GM20431 (cell line): ENCODE data around the gene FAM90A1.
"Not testable (repeated sequence)": the region's sequence is repeated elsewhere in the genome, so short reads cannot be mapped to it uniquely, and the experiment has no call there.

Source experiments
- in situ Hi-C: fragments of 300-500 bp; cut with MseI, MboI; formaldehyde crosslinking; loops from one replicate; pipeline ENCODE4 v1.15.0; 2020; ENCODE audit warnings: low sequenced_read_pairs; ENCODE audit not compliant: unreplicated experiment

FAM90A1 gene

GRCh38 chr12:8226992-8227731, at the start of gene FAM90A1:
Gene FAM90A1, minus strand, starts transcription at chr12:8227618. Its CDS starts 2,786 bp downstream, at chr12:8224832.
- in situ Hi-C loops: not testable (repeated sequence)

GRCh38 chr12:8276397-8276796, 49.0 kb upstream of the FAM90A1 start:
- in situ Hi-C loops: loop anchor here (25.0 kb wide), 1 partner anchor 111 kb away; no protein-coding TSS in a partner anchor

GRCh38 chr12:8266706-8267105, 39.3 kb upstream of the FAM90A1 start:
- in situ Hi-C loops: not testable (repeated sequence)

GRCh38 chr12:8264236-8264635, 36.8 kb upstream of the FAM90A1 start:
- in situ Hi-C loops: not testable (repeated sequence)

GRCh38 chr12:8261111-8261554, 33.7 kb upstream of the FAM90A1 start:
- in situ Hi-C loops: not testable (repeated sequence)

GRCh38 chr12:8256356-8256755, 28.9 kb upstream of the FAM90A1 start:
- in situ Hi-C loops: not testable (repeated sequence)

GRCh38 chr12:8254705-8255104, 27.3 kb upstream of the FAM90A1 start:
- in situ Hi-C loops: not testable (repeated sequence)

GRCh38 chr12:8252056-8252818, 24.8 kb upstream of the FAM90A1 start:
- in situ Hi-C loops: not testable (repeated sequence)

- in situ Hi-C loops: not testable (repeated sequence)
Measured at GRCh38 chr12:8251616-8252015, 24.2 kb upstream of the FAM90A1 start.

- in situ Hi-C loops: not testable (repeated sequence)
Measured at GRCh38 chr12:8246941-8247535, 19.6 kb upstream of the FAM90A1 start.

- in situ Hi-C loops: not testable (repeated sequence)
Measured at GRCh38 chr12:8243682-8244161, 16.3 kb upstream of the FAM90A1 start.

- in situ Hi-C loops: not testable (repeated sequence)
Measured at GRCh38 chr12:8242880-8243681, 15.7 kb upstream of the FAM90A1 start.

- in situ Hi-C loops: not testable (repeated sequence)
Measured at GRCh38 chr12:8242622-8242879, 15.1 kb upstream of the FAM90A1 start.

- in situ Hi-C loops: not testable (repeated sequence)
Measured at GRCh38 chr12:8241917-8242621, 14.7 kb upstream of the FAM90A1 start.

- in situ Hi-C loops: not testable (repeated sequence)
Measured at GRCh38 chr12:8240340-8241114, 13.1 kb upstream of the FAM90A1 start.

- in situ Hi-C loops: loop anchor here (10.0 kb wide), 1 partner anchor 112 kb away; the partner anchor contains the start of gene CLEC4A
Measured at GRCh38 chr12:8237031-8237430, 9.6 kb upstream of the FAM90A1 start.

- in situ Hi-C loops: loop anchor here (10.0 kb wide), 1 partner anchor 111 kb away; the partner anchor contains the start of gene CLEC4A
Measured at GRCh38 chr12:8235316-8236157, 8.1 kb upstream of the FAM90A1 start.

GRCh38 chr12:8234746-8235145, 7.3 kb upstream of the FAM90A1 start:
- in situ Hi-C loops: loop anchor here (10.0 kb wide), 1 partner anchor 110 kb away; the partner anchor contains the start of gene CLEC4A
